ENCODE results near the gene RREB1.

DNA sequence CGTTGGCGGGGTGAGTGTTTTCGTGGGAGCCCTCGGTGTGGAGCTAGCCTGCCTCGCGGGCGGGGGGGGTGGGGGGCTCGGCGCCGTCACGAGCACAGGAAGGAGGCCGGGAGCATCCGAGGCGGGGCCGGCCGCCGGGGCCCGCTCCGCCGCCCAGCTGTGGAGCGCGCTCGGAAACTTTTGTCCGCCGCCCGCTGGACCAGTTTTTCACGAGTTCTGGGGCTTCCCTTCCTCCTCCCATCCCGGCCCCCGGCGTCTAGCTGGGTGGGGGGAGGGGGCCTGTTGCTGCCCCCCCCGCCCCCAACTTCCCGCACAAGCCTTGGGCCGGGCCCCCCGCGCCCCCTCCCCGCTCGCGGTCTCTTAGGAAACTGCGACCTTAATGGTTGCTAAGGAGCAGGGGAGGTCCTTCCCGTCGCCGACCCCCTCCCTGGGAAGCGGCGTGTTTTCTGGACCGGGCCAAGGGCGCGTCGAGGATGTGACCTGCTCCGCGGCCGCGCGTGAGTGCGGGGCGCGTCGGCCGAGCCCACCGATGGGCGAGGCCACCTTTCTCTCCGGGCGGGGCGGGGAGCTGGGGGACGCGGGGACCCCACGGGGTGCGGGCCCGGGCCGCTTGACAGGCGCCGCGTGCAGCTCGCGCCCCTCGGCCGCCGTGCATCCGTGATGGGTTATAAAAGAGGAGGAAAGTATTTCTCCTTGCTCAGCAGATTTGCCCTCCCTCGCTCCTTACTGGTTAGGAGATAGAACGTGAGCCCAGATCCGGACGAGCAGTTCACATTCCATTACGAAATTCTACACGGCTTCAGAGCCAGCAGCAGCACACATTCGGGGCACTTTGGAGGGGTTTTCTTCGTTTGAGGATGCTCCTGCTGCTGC, 1.4 kb downstream of the RREB1 start:
- no peak for TF ChIP-seq POLR2A (IDR thresholded peaks at IDR 0.05)
- TF ChIP-seq, protein P1, sequence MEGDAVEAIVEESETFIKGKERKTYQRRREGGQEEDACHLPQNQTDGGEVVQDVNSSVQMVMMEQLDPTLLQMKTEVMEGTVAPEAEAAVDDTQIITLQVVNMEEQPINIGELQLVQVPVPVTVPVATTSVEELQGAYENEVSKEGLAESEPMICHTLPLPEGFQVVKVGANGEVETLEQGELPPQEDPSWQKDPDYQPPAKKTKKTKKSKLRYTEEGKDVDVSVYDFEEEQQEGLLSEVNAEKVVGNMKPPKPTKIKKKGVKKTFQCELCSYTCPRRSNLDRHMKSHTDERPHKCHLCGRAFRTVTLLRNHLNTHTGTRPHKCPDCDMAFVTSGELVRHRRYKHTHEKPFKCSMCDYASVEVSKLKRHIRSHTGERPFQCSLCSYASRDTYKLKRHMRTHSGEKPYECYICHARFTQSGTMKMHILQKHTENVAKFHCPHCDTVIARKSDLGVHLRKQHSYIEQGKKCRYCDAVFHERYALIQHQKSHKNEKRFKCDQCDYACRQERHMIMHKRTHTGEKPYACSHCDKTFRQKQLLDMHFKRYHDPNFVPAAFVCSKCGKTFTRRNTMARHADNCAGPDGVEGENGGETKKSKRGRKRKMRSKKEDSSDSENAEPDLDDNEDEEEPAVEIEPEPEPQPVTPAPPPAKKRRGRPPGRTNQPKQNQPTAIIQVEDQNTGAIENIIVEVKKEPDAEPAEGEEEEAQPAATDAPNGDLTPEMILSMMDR (IDR thresholded peaks at IDR 0.05 in 8 of 11, conservative IDR thresholded peaks at IDR 0.05 in 3 of 11), result peak in 1 of 11 experiments; percentile 17
- TF ChIP-seq POLR2AphosphoS5 (IDR thresholded peaks at IDR 0.05), result peak in 2 of 3 donors; percentile 69
